KG1 (cell line): ENCODE results near the gene FAM131B.

Source experiments
- DNase-seq: peaks from one replicate; lab custom pipeline; 2025; lab: John Stamatoyannopoulos, UW

FAM131B gene

DNA sequence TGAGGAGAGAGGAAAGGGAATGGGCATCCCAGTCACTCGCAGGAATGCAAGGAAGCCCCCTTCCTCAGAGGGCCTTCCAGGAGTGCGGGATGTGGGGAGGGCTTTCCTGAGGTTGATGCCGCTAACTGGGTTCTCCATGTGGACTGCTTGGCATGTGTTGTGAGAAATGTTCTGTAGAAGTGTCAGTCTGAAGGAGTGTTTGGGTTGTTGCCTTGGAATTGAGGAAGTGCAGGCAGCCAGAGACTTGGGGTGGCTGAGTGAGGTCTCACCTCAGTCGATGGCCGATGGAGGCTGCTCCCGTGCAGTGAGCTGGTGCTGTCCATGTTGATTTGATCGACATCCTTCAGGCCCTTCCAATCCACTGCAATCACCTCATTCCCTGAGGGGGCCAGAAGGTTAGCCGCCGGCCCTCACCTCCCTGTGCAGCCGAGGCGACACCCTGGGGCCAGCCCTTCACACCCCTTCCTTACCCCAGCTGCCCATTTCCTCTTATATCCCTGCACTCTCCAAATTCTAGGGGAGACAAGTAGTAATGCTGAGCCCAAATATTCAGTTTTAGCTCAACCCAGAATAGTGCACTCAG, 2.7 kb downstream of the FAM131B start:
- no peak for DNase-seq

DNA sequence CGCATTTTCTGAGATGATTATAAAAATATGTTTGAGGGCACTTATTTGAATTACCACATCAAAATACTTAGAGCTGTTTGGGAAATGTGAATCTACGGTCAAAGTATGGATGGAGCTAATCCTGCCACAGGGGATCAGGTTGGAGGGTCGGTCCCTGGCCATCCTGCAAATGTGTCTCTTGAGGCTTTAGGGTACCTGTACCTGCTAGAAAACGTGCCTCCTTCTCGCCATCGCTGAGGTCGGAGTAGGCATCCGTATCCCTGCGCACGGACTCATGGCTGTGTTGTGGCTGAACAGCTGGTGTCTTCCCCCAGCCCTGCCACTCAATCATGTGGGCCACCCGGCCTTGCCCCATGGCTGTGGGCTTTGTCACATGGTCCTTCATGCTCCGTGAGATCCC, 3.9 kb downstream of the FAM131B start:
- DNase-seq = no peak

DNA sequence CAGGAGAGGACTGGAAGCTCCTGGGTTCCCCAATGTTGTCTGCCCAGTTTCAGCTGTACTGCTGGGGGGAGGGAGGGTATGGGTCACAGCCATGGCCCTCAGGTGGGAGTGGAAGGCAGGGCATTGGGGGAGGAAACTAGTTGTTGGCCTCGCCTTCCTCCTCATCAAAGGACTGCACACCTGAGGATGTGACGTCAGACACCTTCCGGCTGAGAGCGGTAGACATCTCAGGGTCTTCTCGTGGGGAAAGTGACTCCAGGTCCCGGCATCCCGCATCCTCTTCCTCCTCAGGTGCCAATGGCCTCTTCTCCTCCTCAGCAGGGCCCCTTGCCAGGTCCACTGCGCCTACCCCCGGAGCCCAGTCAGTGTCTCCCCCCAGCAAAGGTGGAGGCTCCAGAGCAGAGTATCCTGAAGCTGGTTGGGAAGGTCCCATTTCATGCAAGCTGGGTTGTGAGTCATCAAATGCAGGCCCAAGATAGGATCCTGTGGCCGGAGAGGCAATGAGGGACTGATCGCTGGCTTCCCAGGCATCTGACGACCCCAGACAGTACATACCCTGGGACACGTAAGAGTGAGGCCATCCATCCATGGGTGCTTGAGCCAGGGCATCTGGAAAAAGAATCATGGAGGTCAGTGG, 6.0 kb downstream of the FAM131B start:
- DNase-seq = no peak

DNA sequence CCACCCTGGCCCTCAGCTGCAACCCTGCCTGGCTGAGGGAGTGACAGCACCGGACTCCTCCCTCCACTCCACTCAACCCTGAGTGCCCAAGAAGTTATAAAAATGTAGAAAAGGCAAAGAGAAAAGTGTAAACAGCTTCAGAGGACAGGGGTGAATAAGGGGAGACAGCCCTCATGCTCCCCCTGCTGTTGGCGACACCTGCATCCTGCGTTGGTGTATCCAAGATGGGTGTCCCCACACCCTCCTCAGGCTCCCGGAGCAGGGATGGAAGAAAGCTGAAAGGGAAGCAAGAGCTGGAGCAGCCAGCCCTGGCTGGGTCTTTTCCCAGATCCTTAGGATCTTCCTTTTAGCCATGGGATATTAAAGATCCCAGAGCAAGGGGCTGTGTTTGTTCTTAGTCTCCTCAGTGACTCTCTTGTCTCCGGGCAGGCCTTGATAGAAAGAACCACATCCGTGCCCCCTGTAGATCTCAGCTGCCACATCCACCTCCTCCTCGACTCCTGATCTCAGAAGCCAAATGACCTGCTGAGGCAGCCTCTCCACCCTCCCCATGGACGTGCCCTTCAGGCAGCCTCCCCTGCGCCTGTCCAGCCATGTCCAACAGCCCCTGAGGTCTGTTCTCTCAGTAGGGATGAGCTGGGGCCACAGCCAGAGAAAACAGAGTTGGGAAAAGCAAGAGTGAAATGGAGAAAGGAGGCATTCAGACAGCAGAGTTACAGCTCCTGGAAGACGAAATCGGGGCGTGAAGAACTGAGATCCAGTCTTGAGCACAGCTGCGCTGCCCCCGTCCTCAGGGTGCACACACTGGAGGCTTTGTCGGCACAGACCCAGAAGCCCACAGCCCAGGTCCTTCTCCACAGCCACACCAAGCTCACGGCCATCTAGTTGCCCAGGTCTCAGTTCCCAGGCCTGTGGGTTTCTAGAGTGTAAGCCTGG, 6.8 kb downstream of the FAM131B start:
- DNase-seq = no peak

DNA sequence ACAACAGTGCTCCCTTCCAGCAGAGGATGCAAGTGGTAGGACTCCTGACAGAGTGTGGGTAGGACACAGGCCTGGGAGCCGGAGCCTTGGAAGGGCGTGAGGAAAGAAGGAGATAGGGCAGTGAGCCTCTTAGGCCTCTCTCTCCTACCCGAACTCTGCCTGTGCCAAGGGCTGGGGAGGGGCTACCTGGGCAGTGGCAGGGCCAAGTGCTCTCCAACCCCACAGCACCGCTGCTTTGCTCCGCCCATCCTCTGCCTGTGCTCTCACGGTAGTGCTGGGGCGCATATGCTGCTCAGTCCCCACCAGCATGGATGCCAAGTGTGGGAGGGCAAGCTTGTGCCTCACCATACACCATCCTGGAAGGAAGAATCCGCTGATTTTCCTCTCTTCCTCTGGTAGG, 7.5 kb downstream of the FAM131B start:
- no peak for DNase-seq

DNA sequence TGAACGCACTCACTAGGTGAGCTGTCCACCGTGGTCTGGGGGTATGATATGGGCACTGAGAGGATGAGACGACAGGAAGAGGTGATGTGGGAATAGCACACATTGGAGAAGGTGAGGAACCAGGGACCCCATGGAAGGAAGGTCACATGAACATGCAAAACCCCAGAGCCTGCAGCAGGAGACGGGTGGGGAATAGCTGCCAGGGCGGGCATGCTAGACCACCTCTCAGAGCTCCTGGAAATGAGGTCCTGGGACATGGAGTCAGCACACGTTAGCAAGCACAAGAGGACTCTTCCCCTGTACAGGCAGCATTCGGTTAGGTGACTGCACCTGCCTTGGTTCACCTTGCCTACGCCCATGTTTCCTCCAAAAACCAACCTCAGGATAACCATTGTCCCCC, 8.1 kb downstream of the FAM131B start:
- DNase-seq = no peak

DNA sequence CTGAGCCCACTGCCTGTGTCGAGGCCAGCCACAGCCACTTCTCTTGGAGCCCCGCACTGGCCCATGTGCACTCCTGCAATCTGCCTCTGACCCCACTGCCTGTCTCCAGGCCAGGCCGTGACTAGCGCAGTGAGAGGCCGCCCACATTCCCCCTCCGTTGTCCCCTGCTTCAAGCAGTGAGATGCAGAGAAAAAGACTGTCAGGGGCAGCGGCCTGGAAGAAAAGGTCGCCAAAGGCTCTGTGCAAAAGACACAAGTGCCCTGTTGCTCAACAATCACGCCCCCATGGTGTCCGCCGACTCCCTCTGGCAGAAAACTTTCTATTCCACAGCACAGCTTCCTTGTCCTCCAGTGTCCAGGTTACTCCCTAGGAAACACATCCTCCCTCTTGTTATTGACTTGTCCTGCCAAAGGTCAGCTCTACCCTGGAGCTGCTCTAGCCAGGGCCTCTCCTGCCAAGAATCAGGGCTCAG, 9.9 kb downstream of the FAM131B start:
- DNase-seq = no peak

DNA sequence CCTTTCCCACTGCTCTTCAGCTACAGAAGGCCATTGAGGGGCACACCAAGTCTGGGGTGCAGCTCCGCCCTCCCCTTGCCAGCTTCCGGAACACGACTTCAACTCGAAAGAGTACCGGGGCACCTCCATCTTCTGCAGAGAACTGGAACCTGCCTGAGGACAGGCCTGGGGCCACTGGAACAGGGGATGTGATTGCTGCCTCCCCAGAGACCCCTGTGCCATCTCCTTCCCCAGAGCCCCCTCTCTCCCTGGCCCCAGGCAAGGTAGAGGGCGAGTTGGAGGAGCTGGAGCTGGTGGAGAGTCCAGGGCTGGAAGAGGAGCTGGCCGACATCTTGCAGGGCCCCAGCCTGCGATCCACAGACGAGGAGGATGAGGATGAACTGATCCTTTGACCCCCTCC, 10.9 kb downstream of the FAM131B start:
- no peak for DNase-seq

DNA sequence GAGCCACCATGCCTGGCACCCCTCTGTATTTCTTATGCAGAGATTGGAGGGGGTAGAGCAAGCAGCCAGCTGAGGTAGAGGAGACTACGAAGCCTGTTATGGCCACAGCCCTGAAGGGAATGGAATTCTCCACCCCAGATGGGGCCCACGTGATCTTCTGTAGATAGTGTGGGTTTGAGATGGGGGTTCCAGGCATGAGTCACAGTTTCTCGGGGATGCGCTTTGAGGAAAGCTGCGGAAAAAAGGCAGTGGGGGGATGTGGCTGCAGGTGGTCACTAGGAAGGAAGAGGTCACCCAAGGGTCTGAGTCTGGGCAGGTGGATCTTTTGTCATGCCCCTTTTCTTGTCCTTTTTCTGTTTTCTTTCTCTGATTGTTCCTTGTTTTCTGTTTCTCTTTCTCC, 11.5 kb downstream of the FAM131B start:
- DNase-seq = no peak

DNA sequence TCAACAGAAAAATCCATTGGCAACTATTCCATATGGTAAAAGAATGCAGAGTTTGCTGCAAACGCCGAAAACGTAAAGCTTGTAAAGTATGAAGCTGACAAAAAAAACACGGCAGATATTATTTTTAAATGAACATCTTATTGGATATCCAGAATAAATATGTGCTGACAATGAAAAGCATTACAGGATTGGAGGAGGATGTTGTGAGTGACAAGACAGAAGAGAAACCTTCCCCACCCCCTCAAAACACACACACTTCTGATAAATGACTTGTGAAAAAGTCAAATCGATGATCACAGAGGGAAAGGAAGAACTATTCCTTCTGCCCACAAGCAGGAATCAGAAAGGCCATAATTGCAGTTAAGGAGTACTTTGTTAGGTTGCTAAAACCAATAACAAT, 14.6 kb downstream of the FAM131B start:
- DNase-seq = no peak

DNA sequence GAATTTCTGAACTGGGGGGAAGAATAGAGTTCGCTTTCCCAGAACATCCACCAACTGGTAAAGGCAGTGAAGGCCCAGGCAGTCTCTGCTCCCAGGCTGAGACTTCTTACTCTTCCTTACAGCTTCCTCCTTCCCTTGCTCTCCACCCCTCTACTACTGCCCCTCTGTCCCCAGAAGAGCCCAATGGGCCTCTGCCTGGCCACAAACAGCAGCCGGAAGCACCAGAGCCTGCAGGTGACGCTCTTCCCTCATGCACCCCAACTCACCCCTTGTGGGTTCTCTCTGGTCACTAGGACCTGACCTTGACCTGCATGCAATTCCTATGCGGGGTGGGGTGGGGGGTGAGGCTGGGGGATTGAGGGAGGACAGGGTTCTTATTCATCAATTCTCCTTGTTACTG, 16.5 kb downstream of the FAM131B start:
- no peak for DNase-seq

DNA sequence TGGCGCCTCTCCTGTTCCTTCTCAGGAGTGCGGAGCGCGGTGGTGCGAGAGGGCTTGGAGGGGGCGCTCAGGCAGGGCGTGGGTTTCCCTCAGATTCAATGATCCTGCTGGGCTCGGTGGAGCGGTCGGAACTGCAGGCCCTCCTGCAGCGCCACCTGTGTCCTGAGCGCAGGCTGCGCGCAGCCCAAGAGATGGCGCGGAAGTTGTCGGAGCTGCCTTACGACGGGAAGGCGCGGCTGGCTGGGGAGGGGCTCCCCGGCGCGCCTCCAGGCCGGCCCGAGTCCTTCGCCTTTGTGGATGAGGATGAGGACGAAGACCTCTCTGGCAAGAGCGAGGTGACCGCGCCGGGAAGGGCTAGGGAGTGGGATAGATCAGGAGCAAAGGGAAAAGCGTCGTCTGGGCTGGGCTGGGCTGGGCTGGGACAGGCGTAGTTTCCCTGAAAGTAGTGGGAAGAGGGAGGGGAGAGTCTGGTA, 17.0 kb downstream of the FAM131B start:
- no peak for DNase-seq

DNA sequence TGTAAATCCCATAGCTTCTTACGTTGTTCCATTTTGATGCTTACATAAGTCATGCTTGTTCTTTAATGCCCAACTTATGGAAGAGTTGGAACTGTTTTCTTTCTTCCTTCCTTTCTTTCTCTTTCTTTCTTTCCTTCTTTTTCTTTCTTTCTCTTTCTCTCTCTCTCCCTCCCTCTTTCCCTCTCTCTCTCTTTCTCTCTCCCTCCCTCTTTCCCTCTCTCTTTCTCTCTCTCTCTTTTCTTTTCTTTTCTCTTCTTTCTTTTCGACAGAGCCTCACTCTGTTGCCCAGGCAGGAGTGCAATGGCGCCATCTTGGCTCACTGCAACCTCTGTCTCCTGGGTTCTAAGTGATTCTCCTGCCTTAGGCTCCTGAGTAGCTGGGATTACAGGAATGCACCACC, 18.9 kb downstream of the FAM131B start:
- DNase-seq = no peak

DNA sequence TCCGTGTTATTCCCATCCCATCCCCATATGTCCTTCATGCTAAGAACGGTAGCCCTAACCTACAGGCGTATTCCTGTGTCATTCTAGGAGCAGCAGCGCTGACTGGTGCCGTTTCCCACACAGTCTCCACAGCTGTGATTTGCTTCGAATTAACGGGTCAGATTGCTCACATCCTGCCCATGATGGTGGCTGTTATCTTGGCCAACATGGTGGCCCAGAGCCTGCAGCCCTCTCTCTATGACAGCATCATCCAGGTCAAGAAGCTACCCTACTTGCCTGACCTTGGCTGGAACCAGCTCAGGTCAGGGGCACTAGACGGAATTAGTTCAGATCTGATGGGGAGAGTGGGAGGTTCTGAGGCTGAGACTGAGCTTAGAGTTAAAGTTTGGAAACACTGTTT, 20.7 kb downstream of the FAM131B start:
- no peak for DNase-seq

DNA sequence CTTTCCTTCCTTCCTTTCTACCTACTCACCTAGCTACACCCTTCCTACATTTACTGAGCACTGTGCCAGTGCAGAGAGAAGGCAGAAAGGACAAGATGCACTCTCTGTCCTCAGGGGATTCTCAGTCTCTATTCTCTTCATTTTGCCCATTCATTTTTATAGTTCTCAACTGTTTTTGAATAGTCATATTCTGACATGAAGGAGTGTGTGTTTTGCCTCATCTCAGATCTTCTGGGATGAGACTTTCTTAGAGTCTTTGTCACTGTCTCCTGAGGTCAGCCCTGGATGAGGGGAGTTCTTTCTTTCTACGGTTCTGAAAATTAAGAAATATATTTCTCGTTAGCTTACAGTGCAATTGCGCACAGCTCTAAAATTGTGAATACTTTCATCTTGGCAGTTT, 25.3 kb downstream of the FAM131B start:
- no peak for DNase-seq

DNA sequence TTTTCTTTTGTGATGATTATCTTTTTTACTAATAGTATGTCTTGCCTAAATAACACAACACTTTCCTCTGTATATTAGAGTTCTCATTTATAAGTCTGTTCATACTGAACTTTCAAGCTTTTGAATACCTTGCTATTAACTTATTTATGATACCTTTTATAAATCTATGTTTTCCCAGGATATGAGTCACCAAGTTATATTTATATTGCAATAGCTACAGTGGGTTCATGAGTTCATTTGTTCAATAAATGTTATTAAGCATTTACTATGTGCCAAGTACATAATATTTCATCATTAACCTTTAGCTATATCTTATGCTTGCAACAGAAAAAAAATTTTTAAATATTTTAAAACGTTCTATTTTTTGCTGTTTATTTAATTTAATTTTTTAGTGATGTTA, 28.3 kb downstream of the FAM131B start:
- no peak for DNase-seq

DNA sequence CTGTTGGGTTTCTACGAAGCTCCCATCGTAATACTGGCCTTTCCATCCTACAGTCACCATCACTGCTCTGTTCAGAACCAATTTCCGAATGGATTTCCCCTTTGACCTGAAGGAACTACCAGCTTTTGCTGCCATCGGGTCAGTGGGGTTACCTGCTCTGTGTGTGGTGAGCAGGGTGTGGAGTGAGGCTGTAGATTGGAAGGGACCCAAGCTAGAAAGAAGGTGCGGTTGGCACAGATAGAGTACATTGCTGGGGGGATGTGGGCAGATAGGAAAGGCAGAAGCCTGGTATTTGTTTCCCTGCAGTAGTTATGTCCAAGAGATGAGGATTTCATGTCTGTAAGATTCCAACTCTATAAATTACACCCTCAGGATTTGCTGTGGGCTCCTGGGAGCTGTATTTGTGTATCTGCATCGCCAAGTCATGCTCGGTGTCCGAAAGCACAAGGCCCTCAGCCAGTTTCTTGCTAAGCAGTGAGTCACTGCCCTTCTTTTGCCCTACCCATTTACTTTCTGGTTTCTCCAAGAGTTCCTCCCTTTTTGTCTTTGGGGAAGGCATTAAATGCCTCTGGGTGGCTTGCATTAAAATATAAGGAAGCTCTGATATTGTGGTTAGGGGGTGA, 31.2 kb downstream of the FAM131B start:
- no peak for DNase-seq

DNA sequence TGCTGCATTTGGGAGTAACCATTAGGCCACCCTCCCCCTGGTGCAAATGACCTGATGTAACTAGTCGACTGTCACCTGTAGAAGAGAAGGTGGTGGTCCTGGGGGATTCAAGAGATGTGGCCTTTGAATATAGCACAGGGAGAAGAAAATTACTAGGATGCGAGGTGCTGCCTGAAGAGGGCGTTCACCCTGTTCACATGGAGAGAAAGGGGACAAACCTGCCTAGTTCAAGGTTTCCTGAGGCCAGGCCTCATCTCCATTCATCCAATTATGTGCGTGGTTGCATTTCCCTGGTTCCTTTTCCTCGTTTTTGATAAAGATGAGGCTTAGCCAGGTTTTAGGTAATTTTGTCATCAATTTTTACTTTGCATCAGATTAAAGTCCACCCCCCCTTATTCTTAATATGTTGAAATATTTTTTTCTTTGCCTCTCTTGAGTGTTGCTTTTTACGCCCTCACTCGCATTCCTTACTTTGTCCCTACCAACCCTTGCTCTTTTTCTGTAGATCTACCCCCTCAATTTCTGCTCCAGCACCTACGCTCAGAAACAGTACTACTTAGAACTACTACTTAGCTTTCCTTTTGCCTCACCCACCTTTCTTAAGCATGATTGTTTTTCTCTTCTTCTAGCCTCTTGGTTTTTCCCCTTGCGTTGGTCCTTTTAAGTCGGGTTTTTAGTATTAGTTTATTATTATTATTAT, 32.9 kb downstream of the FAM131B start:
- no peak for DNase-seq

DNA sequence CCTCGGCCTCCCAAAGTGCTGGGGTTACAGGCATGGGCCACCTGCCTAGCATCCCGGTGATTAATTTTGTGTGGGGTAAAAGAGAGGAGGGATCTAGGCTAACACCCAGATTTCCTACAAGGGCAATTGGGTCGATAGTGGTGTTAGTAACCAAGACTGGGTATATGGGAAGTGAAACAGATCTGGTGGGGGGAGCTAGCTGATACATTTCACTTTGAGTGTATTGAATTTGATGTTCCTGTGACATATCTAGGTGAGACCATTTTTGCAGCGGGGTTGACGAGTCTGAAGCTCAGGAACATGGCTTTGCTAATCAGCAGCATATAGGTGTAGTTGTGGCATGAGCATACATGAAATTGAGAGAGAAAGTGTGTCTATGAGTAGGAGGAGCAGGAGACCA, 34.6 kb downstream of the FAM131B start:
- no peak for DNase-seq

DNA sequence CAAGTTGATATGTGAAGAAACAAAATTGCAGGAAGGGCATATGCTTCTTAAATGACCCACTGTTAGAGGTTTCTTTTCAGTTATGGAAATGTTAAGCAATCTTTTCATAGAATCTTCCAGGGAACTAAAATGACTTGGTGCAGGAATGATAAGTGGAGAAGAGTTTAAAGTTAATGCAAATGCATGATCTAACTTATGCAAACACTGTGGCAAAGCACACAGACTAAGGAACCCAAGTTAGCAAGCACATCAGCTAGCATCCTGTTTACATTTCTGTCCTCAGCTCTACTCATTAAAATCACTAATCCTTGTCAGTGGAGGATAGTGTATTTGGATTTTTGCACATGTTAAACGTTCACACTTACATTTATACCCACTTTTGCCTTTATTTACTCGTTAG, 37.3 kb downstream of the FAM131B start:
- DNase-seq = no peak

DNA sequence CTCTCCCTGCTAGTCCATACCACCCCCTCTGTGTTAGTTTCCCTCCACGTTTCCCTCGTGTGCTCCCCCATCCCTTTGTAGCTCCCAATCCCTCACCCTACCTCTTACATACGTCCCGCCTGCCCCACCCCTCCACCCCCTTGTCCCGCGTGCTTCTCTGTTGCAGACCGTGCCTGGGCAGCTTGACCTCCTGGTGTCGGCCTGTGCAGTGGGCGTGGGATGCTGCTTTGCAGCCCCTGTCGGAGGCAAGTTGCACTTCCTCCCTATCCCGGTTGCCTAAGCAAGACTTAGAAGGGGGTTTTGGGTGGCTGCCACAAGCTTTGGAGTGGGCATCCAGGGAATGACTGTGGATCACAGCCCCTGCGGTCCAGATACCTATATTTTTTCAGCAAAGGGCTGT, 38.9 kb downstream of the FAM131B start:
- no peak for DNase-seq
